OCI-LY7 (cell line): ENCODE measurements around the gene TGFBR1. TPM values are rescaled to one million over a fixed set of nuclear protein-coding genes. Genes with fewer than 3 reads are reported as not detected.

Experiments used
- BruUV-seq: library from RNA; stranded (reverse); fragments of 400-500 nt; replicated peaks from 2 replicates; lab custom pipeline; 2021; lab: Mats Ljungman, UMichigan
- CTCF ChIA-PET: fragments of 300-600 bp; sonication (Branson Sonifier 250); formaldehyde crosslinking; loops from one replicate; lab custom pipeline; 2022; ENCODE audit warnings: antibody characterized with exemption; ENCODE audit not compliant: unreplicated experiment; lab: Charles Lee
- POLR2A ChIA-PET: fragments of 300-600 bp; sonication (Branson Sonifier 250); formaldehyde crosslinking; loops from one replicate; lab custom pipeline; 2022; ENCODE audit warnings: antibody characterized with exemption; lab: Charles Lee
- DNase-seq: peaks from one replicate; pipeline ENCODE4 v3.0.0-alpha.2; 2015; ENCODE audit warnings: low spot score
- H2AFZ ChIP-seq: fragments of 200-600 bp; sonication (generic), shearing (Covaris generic); 2 replicates; pipeline ENCODE4 v1.6.1; 2014; ENCODE audit warnings: mild to moderate bottlenecking, antibody characterized with exemption, low read length, moderate library complexity
- H3K27ac ChIP-seq: fragments of 200-600 bp; sonication (generic); 2 replicates; pipeline ENCODE4 v1.5.1; 2014; ENCODE audit warnings: mixed run types, low read depth, mild to moderate bottlenecking, moderate library complexity, low read length, inconsistent platforms; ENCODE audit not compliant: poor library complexity, severe bottlenecking
- H3K36me3 ChIP-seq: fragments of 200-600 bp; sonication (generic); 2 replicates; pipeline ENCODE4 v1.6.1; 2014; ENCODE audit warnings: mild to moderate bottlenecking, antibody characterized with exemption, low read length, moderate library complexity, mixed read lengths; ENCODE audit not compliant: insufficient read depth
- H3K4me1 ChIP-seq: fragments of 200-600 bp; sonication (generic); 2 replicates; pipeline ENCODE4 v1.5.1; 2014; ENCODE audit warnings: mild to moderate bottlenecking, low read length; ENCODE audit not compliant: insufficient read depth, poor library complexity, severe bottlenecking
- H3K4me2 ChIP-seq: fragments of 200-600 bp; sonication (generic); 2 replicates; pipeline ENCODE4 v1.6.1; 2014; ENCODE audit warnings: mild to moderate bottlenecking, low read length
- H3K4me3 ChIP-seq: fragments of 200-600 bp; sonication (generic); 2 replicates; pipeline ENCODE4 v1.5.1; 2014; ENCODE audit warnings: mild to moderate bottlenecking, low read depth, low read length; ENCODE audit not compliant: poor library complexity, severe bottlenecking
- H3K79me2 ChIP-seq: fragments of 200-600 bp; sonication (generic); 2 replicates; pipeline ENCODE4 v1.6.1; 2016; ENCODE audit warnings: low read depth, mild to moderate bottlenecking, low read length, moderate library complexity, mixed read lengths; ENCODE audit not compliant: insufficient read depth
- H3K9me2 ChIP-seq: fragments of 200-600 bp; sonication (generic); 2 replicates; pipeline ENCODE4 v1.6.1; 2016; ENCODE audit warnings: mild to moderate bottlenecking, low read length, mixed read lengths; ENCODE audit not compliant: insufficient read depth
- H3K9me3 ChIP-seq: fragments of 200-600 bp; sonication (generic); 2 replicates; pipeline ENCODE4 v1.6.1; 2014; ENCODE audit warnings: mild to moderate bottlenecking, mixed run types, low read length, mixed read lengths
- H4K20me1 ChIP-seq: fragments of 200-600 bp; sonication (generic); 2 replicates; pipeline ENCODE4 v1.6.1; 2014; ENCODE audit warnings: mild to moderate bottlenecking, antibody characterized with exemption, low read length, moderate library complexity, mixed read lengths; ENCODE audit not compliant: insufficient read depth
- EZH2phosphoT487 ChIP-seq: fragments of 200-600 bp; sonication (generic); IDR thresholded peaks from 2 replicates; pipeline ENCODE4 v1.6.1; 2018; ENCODE audit warnings: low read depth, borderline replicate concordance, mild to moderate bottlenecking, mixed run types, antibody characterized with exemption, low read length, moderate library complexity, mixed read lengths
- intact Hi-C: fragments of 100-400 bp; cut with micrococcal nuclease; formaldehyde crosslinking; loops from one replicate; pipeline ENCODE4 v1.10.0; 2022; ENCODE audit not compliant: unreplicated experiment
- total RNA-seq, 2 experiments: library from RNA; depleted of rRNA in 1 of 2; stranded (reverse); fragments of >200 nt in 1 of 2; shearing (Covaris generic) in 1 of 2; gene quantifications; 2 replicates each; pipeline ENCODE4 v1.2.3, GENCODE V29; 2014 to 2022
- TF ChIP-seq, protein P1 (sequence below): fragments of 200-600 bp; sonication (generic); conservative IDR thresholded peaks from 2 replicates; pipeline ENCODE4 v1.5.1; 2014; ENCODE audit warnings: mild to moderate bottlenecking, antibody characterized with exemption, low read length, moderate library complexity, mixed read lengths

TGFBR1 gene
- total RNA-seq, 2 experiments from 2014 or later, result 13.6 to 36.7 TPM

DNA sequence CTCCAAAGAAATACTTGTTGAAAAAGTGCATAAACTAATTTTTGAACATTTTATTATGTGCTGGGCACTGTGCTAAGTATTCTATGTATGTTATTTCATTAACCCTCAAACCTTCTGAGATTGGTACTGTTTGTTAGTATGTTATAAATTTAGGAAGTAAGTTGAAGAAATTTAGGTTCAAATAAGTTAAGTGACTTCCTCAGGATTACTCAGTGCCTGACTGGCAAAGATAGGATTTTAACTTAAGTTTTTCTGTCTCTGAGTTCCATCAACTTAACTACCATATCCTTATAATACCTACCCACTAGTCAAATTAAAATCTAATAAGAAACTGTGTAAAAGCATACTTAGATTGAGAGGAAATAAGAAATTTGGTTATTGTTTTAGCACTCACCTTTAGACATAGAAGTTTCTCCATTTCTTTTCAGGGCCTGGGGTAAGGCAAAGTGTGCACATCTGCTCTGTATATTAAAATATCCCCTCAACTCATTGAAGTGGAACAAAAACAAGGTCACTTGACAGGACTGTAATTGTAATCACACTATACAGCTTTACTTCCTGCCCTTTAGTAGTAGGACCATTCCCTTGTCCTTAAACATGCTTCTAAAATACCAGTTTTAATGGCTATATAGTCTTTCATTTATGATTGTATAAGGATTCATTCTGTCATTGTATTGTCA is 15.2 kb downstream of the TGFBR1 start:
- Histone ChIP-seq H3K9me2 (no peaks in the 10 kb centered on the region), H3K4me1 (peaks cover 90% of the 10 kb centered on the region), H3K79me2 (peaks cover 85% of the 10 kb centered on the region), H2AFZ (no peak overlapping the region; the same call in 1 of the 2 replicates), H3K27ac (peak overlapping the region; percentile 100), H3K4me3 (peak overlapping the region; percentile 63), H3K36me3 (peaks cover 16% of the 10 kb centered on the region), H3K4me2 (peak overlapping the region; percentile 91), H4K20me1 (no peaks in the 10 kb centered on the region), H3K9me3 (peaks cover 6% of the 10 kb centered on the region; the same call in 1 of the 2 replicates)
- TF ChIP-seq, protein P1, sequence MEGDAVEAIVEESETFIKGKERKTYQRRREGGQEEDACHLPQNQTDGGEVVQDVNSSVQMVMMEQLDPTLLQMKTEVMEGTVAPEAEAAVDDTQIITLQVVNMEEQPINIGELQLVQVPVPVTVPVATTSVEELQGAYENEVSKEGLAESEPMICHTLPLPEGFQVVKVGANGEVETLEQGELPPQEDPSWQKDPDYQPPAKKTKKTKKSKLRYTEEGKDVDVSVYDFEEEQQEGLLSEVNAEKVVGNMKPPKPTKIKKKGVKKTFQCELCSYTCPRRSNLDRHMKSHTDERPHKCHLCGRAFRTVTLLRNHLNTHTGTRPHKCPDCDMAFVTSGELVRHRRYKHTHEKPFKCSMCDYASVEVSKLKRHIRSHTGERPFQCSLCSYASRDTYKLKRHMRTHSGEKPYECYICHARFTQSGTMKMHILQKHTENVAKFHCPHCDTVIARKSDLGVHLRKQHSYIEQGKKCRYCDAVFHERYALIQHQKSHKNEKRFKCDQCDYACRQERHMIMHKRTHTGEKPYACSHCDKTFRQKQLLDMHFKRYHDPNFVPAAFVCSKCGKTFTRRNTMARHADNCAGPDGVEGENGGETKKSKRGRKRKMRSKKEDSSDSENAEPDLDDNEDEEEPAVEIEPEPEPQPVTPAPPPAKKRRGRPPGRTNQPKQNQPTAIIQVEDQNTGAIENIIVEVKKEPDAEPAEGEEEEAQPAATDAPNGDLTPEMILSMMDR, result no peak
- no peak for TF ChIP-seq EZH2phosphoT487
- POLR2A ChIA-PET, result interaction anchor here (0.6 to 5.2 kb wide), 11 partner anchors 9 to 82 kb away, joined by 3 to 53 read pairs (median 5); no protein-coding TSS in a partner anchor
- intact Hi-C loops, result loop anchor here (1.0 to 10.0 kb wide), 4 partner anchors 16 to 975 kb away; partner anchors contain the start of genes ALG2, ERP44, INVS and SEC61B
- BruUV-seq, result TSS peak; percentile 94
- CTCF ChIA-PET, result no interaction called here
- DNase-seq, result peak; percentile 86

DNA sequence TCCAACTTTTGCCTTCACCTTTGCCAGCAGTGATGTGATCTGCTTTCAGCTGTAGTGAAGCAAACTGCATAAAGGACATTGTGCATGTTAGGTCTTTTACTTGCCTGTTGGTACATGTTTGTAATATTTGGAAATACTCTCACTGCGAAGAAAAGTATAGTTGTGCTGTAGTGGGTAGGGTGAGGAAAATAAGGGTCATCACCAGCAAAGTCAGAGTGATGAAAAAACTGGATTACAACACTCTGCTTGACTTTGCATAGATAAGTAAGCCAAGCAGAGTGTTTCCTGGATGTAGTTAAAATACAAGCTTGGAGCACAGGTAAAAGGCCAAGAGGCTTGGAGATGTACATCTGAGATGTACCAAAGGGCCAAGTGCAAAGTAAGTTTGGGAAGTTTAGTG is 16.7 kb downstream of the TGFBR1 start:
- H3K27ac ChIP-seq, result peak overlapping the region; percentile 100
- peak overlapping the region; percentile 63 for H3K4me3 ChIP-seq
- H3K79me2 ChIP-seq, result peaks cover 76% of the 10 kb centered on the region
- ChIA-PET CTCF (no interaction called here), POLR2A (interaction anchor here (0.5 to 5.2 kb wide), 9 partner anchors 9 to 101 kb away, joined by 3 to 53 read pairs (median 5); partner anchors contain the start of genes ALG2 and SEC61B)
- peak overlapping the region; percentile 91 for H3K4me2 ChIP-seq
- no peaks in the 10 kb centered on the region for H4K20me1 ChIP-seq
- intact Hi-C loops, result loop anchor here (5.0 kb wide), 2 partner anchors 101 to 116 kb away; partner anchors contain the start of genes ALG2 and SEC61B
- BruUV-seq, result no TSS peak
- peaks cover 11% of the 10 kb centered on the region; the same call in 1 of the 2 replicates for H3K9me3 ChIP-seq
- H2AFZ ChIP-seq, result no peak overlapping the region; the same call in 1 of the 2 replicates
- H3K9me2 ChIP-seq, result no peaks in the 10 kb centered on the region
- TF ChIP-seq, protein P1, result no peak
- no peak for TF ChIP-seq EZH2phosphoT487
- peaks cover 29% of the 10 kb centered on the region for H3K36me3 ChIP-seq
- H3K4me1 ChIP-seq, result peaks cover 84% of the 10 kb centered on the region
- no peak for DNase-seq
